MCF 10A (cell line): ENCODE results near the gene IL1RAPL2. TPM values are rescaled to one million over a fixed set of nuclear protein-coding genes. Genes with fewer than 3 reads are reported as not detected.

Source experiments
- BruUV-seq: library from RNA; stranded (reverse); fragments of 400-500 nt; replicated peaks from 2 replicates; lab custom pipeline; 2021; lab: Mats Ljungman, UMichigan
- CTCF ChIA-PET: fragments of 300-600 bp; sonication (Branson Sonifier 250); formaldehyde crosslinking; extraction: SDS; loops from one replicate; lab custom pipeline; 2021; ENCODE audit warnings: antibody characterized with exemption, inconsistent platforms; lab: Yijun Ruan, JAX
- POLR2A ChIA-PET: fragments of 300-600, 350-650 bp; sonication (Branson Sonifier 250); formaldehyde crosslinking; extraction: SDS; loops from one replicate; lab custom pipeline; 2020; ENCODE audit warnings: antibody characterized with exemption, inconsistent platforms; lab: Yijun Ruan, JAX
- DNase-seq: peaks from one replicate; pipeline ENCODE4 v3.0.0-alpha.2; 2018; ENCODE audit not compliant: unreplicated experiment
- H3K27ac Mint-ChIP-seq: one replicate; pipeline ENCODE4 v1.8.0; 2022; ENCODE audit warnings: mild to moderate bottlenecking, low read depth, mixed read lengths; ENCODE audit not compliant: unreplicated experiment
- H3K27me3 Mint-ChIP-seq: one replicate; pipeline ENCODE4 v1.8.0; 2022; ENCODE audit warnings: mixed read lengths; ENCODE audit not compliant: insufficient read depth, unreplicated experiment
- H3K36me3 Mint-ChIP-seq: one replicate; pipeline ENCODE4 v1.8.0; 2022; ENCODE audit warnings: mild to moderate bottlenecking, moderate library complexity, mixed read lengths; ENCODE audit not compliant: insufficient read depth, unreplicated experiment
- H3K4me1 Mint-ChIP-seq: one replicate; pipeline ENCODE4 v1.8.0; 2022; ENCODE audit warnings: mixed read lengths; ENCODE audit not compliant: insufficient read depth, unreplicated experiment
- H3K4me3 Mint-ChIP-seq: one replicate; pipeline ENCODE4 v1.8.0; 2022; ENCODE audit warnings: mild to moderate bottlenecking, moderate library complexity, mixed read lengths; ENCODE audit not compliant: unreplicated experiment
- H3K9me3 Mint-ChIP-seq: one replicate; pipeline ENCODE4 v1.8.0; 2022; ENCODE audit warnings: mixed read lengths; ENCODE audit not compliant: unreplicated experiment
- CTCF ChIP-seq: fragments of 200-600 bp; IDR thresholded peaks from one replicate; pipeline ENCODE4 v1.8.0; 2022; ENCODE audit warnings: antibody characterized with exemption, mild to moderate bottlenecking; ENCODE audit not compliant: unreplicated experiment
- intact Hi-C: fragments of 100-400 bp; cut with micrococcal nuclease; formaldehyde crosslinking; loops from 2 replicates; pipeline ENCODE4 v1.14.1; 2022
- total RNA-seq: library from RNA; stranded (reverse); gene quantifications from 2 replicates; pipeline ENCODE4 v1.2.3, GENCODE V29; 2022

The IL1RAPL2 gene
- total RNA-seq, 1 experiment from 2014 or later: 4.4 TPM

GRCh38 chrX:105533951-105534350 lies 968.0 kb downstream of the IL1RAPL2 start:
- TF ChIP-seq CTCF: no peak
- no peaks in the 10 kb centered on the region for H3K4me1 Mint-ChIP-seq
- intact Hi-C loops: no loop called here
- H3K36me3 Mint-ChIP-seq: no peaks in the 10 kb centered on the region
- H3K4me3 Mint-ChIP-seq: no peak overlapping the region
- DNase-seq: peak; percentile 33
- no peaks in the 10 kb centered on the region for H3K9me3 Mint-ChIP-seq
- peaks cover 28% of the 10 kb centered on the region for H3K27me3 Mint-ChIP-seq
- H3K27ac Mint-ChIP-seq: no peak overlapping the region
- POLR2A ChIA-PET: interaction anchor here (0.7 to 0.8 kb wide), 3 partner anchors 70 to 277 kb away, joined by 3 to 4 read pairs (median 3); no protein-coding TSS in a partner anchor
- CTCF ChIA-PET: no interaction called here
- no TSS peak for BruUV-seq

GRCh38 chrX:105543283-105543682 lies 977.3 kb downstream of the IL1RAPL2 start:
- TF ChIP-seq CTCF: no peak
- Mint-ChIP-seq H3K27me3 (peaks cover 68% of the 10 kb centered on the region), H3K27ac (no peak overlapping the region), H3K9me3 (no peaks in the 10 kb centered on the region), H3K4me1 (peaks cover 13% of the 10 kb centered on the region), H3K36me3 (no peaks in the 10 kb centered on the region), H3K4me3 (no peak overlapping the region)
- intact Hi-C loops: no loop called here
- no peak for DNase-seq
- BruUV-seq: no TSS peak
- ChIA-PET CTCF (no interaction called here), POLR2A (no interaction called here)

- no TSS peak for BruUV-seq
- H3K27ac Mint-ChIP-seq: no peak overlapping the region
- TF ChIP-seq CTCF: no peak
- no peaks in the 10 kb centered on the region for H3K36me3 Mint-ChIP-seq
- POLR2A ChIA-PET: no interaction called here
- DNase-seq: no peak
- CTCF ChIA-PET: no interaction called here
- H3K9me3 Mint-ChIP-seq: no peaks in the 10 kb centered on the region
- H3K27me3 Mint-ChIP-seq: peaks cover 47% of the 10 kb centered on the region
- peaks cover 8% of the 10 kb centered on the region for H3K4me1 Mint-ChIP-seq
- intact Hi-C loops: loop anchor here (10.0 kb wide), 2 partner anchors 155 to 355 kb away; no protein-coding TSS in a partner anchor
- H3K4me3 Mint-ChIP-seq: no peak overlapping the region
Measured at GRCh38 chrX:105550043-105550663, 984.2 kb downstream of the IL1RAPL2 start.

- intact Hi-C loops: loop anchor here (1.0 to 10.0 kb wide), 6 partner anchors 41 to 358 kb away; no protein-coding TSS in a partner anchor
- Mint-ChIP-seq H3K4me3 (peak overlapping the region; percentile 8), H3K27ac (peak overlapping the region; percentile 63), H3K9me3 (no peaks in the 10 kb centered on the region), H3K36me3 (no peaks in the 10 kb centered on the region), H3K27me3 (peaks cover 35% of the 10 kb centered on the region), H3K4me1 (peaks cover 8% of the 10 kb centered on the region)
- ChIA-PET CTCF (interaction anchor here (0.6 to 1.3 kb wide), 7 partner anchors 9 to 361 kb away, joined by 3 to 4 read pairs (median 3); no protein-coding TSS in a partner anchor), POLR2A (interaction anchor here (0.5 to 1.8 kb wide), 7 partner anchors 10 to 180 kb away, joined by 3 to 5 read pairs (median 3); no protein-coding TSS in a partner anchor)
- DNase-seq: peak; percentile 84
- no peak for TF ChIP-seq CTCF
- BruUV-seq: no TSS peak
Measured at GRCh38 chrX:105552395-105552794, 986.4 kb downstream of the IL1RAPL2 start.
